Naive thymus-derived CD4-positive, alpha-beta T cell (primary cell): Measurements from ENCODE around the gene SPAG6. TPM values are rescaled to one million over a fixed set of nuclear protein-coding genes. Genes with fewer than 3 reads are reported as not detected.

Source experiments
- ATAC-seq: fragments of 150-1000 bp; cut with Tn5 transposase; 2 replicates; pipeline ENCODE4 v1.10.0; 2021; ENCODE audit warnings: mild to moderate bottlenecking, moderate library complexity
- CTCF ChIA-PET: fragments of 350-600 bp; sonication (Branson Sonifier 250); formaldehyde crosslinking; loops from one replicate; lab custom pipeline; 2021; ENCODE audit warnings: antibody characterized with exemption; lab: Charles Lee
- POLR2A ChIA-PET: fragments of 350-600 bp; sonication (Branson Sonifier 250); formaldehyde crosslinking; loops from one replicate; lab custom pipeline; 2021; ENCODE audit warnings: antibody characterized with exemption, inconsistent platforms; lab: Charles Lee
- DNase-seq, 9 donors: peaks; one replicate each; pipeline versions ENCODE4 v3.0.0 to v3.0.0-alpha.2; 2020 to 2022; ENCODE audit warnings: mixed read lengths in 1 of 9
- H3K27ac ChIP-seq: one replicate; pipeline ENCODE4 v1.7.0; 2013; ENCODE audit warnings: mild to moderate bottlenecking, low read depth, low read length, moderate library complexity
- H3K27me3 ChIP-seq, 2 donors: one replicate each; pipeline ENCODE4 v1.7.0; 2013; ENCODE audit warnings: low read length in 2 of 2, mild to moderate bottlenecking in 2 of 2, moderate library complexity in 2 of 2; ENCODE audit not compliant: control insufficient read depth in 2 of 2, insufficient read depth in 2 of 2
- H3K36me3 ChIP-seq, 3 experiments: 1 replicate in 2 of 3; 2 replicates in 1 of 3; pipeline ENCODE4 v1.7.0; 2013; ENCODE audit warnings: low read length in 3 of 3, mild to moderate bottlenecking in 3 of 3, moderate library complexity in 1 of 3; ENCODE audit not compliant: insufficient read depth in 3 of 3, control insufficient read depth in 2 of 3
- H3K4me1 ChIP-seq, 2 donors: one replicate each; pipeline ENCODE4 v1.7.0; 2013; ENCODE audit warnings: low read length in 2 of 2, mild to moderate bottlenecking in 2 of 2, moderate library complexity in 1 of 2; ENCODE audit not compliant: control insufficient read depth in 2 of 2, insufficient read depth in 2 of 2
- H3K4me3 ChIP-seq: 2 replicates; pipeline ENCODE4 v1.7.0; 2013; ENCODE audit warnings: mild to moderate bottlenecking, low read length
- H3K9me3 ChIP-seq, 3 experiments: 1 replicate in 2 of 3; 2 replicates in 1 of 3; pipeline ENCODE4 v1.7.0; 2013; ENCODE audit warnings: low read length in 3 of 3; ENCODE audit not compliant: control insufficient read depth in 2 of 3
- H3K27ac Mint-ChIP-seq, 9 donors: one replicate each; pipeline ENCODE4 v1.8.0; 2020 to 2022; ENCODE audit warnings: mixed read lengths in 9 of 9, mild to moderate bottlenecking in 8 of 9, moderate library complexity in 5 of 9, inconsistent platforms in 2 of 9
- H3K27me3 Mint-ChIP-seq, 5 donors: one replicate each; pipeline ENCODE4 v1.8.0; 2021 to 2022; ENCODE audit warnings: mixed read lengths in 5 of 5, mild to moderate bottlenecking in 1 of 5
- H3K36me3 Mint-ChIP-seq, 5 donors: one replicate each; pipeline ENCODE4 v1.8.0; 2020 to 2022; ENCODE audit warnings: mixed read lengths in 5 of 5, mild to moderate bottlenecking in 3 of 5, inconsistent platforms in 1 of 5
- H3K4me1 Mint-ChIP-seq, 7 donors: one replicate each; pipeline ENCODE4 v1.8.0; 2020 to 2022; ENCODE audit warnings: mixed read lengths in 7 of 7, mild to moderate bottlenecking in 3 of 7, inconsistent platforms in 1 of 7
- H3K4me3 Mint-ChIP-seq, 10 donors: one replicate each; pipeline ENCODE4 v1.8.0; 2020 to 2022; ENCODE audit warnings: mild to moderate bottlenecking in 10 of 10, mixed read lengths in 10 of 10, moderate library complexity in 6 of 10, inconsistent platforms in 2 of 10
- H3K9me3 Mint-ChIP-seq, 11 donors: one replicate each; pipeline ENCODE4 v1.8.0; 2020 to 2022; ENCODE audit warnings: mixed read lengths in 11 of 11, mild to moderate bottlenecking in 4 of 11, inconsistent platforms in 1 of 11, moderate library complexity in 1 of 11
- intact Hi-C, 2 donors: fragments of 100-400 bp; cut with micrococcal nuclease; formaldehyde crosslinking; loops; one replicate each; pipeline ENCODE4 v1.15.1; 2023
- polyA plus RNA-seq, 2 donors: library from polyadenylated mRNA; unstranded; fragments of 300-500 nt; fragmentation: Illumina TruSeq; gene quantifications; one replicate each; pipeline ENCODE4 v1.2.3, GENCODE V29; 2021
- total RNA-seq, 6 experiments: library from RNA in 5 of 6; stranded (reverse) in 5 of 6; gene quantifications; 1 replicate in 5 of 6; 2 replicates in 1 of 6; pipeline ENCODE4 v1.2.3 and lab custom pipeline; 2021 to 2026

Gene SPAG6
- total and polyA plus RNA-seq, 7 experiments from 2014 or later = 0.46 to 0.93 TPM; not detected in 5

DNA sequence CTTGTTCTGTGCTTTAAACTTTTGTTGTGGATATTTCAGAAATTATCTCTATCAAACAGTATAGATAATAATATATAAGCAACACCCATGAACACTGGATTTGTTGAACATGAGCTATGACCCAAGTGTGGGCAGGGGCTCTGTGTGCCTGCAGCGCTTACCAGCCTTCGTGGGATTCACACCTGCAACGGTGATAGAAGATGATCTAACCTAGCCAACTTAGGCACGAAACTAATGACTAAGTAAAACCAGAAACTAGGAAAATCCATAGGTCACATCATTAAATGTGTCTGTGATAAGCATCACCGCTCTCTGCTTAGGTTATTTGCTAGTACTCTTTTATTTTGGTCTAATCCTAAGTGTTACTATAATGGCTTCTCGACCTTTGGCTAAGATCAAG lies 18.0 kb downstream of the SPAG6 start:
- POLR2A ChIA-PET = interaction anchor here (1.0 kb wide), 1 partner anchor 21 kb away, joined by 4 read pairs; no protein-coding TSS in a partner anchor
- peaks cover 0 to 13% (median 5%) of the 10 kb centered on the region in 5 donors for H3K27me3 Mint-ChIP-seq

DNA sequence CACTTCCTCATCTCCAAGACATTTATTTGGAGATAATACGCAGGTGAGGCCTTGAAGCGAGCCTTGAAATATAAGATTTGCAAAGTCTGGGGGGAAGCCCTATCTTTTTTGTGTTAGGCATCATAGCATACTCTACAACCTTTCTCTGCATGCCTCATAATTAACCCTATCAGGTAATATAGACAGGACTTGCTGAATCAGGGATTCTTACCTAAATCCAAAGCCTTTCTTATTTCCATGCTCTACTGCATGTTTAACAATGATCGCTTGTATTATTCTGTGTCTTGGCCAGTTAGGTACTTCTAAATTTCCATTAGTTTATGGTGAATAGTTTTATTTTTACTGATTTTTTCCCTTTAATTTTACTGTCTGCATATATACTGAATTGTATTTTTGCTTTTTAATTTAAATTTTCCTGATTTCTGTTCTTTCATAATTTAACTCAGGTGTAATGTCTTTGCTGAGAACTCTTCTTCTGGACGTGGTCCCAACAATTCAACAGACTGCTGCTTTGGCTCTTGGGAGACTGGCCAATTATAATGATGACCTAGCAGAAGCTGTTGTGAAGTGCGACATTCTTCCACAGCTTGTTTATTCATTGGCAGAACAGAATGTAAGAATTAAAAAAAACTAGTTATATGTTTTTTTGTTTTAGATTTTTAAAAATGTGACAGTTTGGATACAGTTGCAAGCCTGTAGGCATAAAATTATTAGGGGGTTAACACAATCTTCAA lies 19.3 kb downstream of the SPAG6 start:
- ChIA-PET CTCF (no interaction called here), POLR2A (interaction anchor here (1.0 to 1.4 kb wide), 2 partner anchors 12 to 72 kb away, joined by 3 to 5 read pairs; no protein-coding TSS in a partner anchor)
- Mint-ChIP-seq H3K27me3 (peaks cover 0 to 13% (median 5%) of the 10 kb centered on the region in 5 donors), H3K9me3 (peaks cover 0 to 5% (median 0%) of the 10 kb centered on the region in 11 donors), H3K36me3 (peaks cover 0 to 1% (median 0%) of the 10 kb centered on the region in 5 donors), H3K4me3 (no peak overlapping the region), H3K27ac (no peak overlapping the region), H3K4me1 (peaks cover 0 to 27% (median 0%) of the 10 kb centered on the region in 7 donors)
- no peak for DNase-seq
- Histone ChIP-seq H3K27me3 (no peaks in the 10 kb centered on the region), H3K36me3 (no peaks in the 10 kb centered on the region), H3K27ac (no peak overlapping the region), H3K9me3 (no peaks in the 10 kb centered on the region), H3K4me3 (no peak overlapping the region), H3K4me1 (no peaks in the 10 kb centered on the region)
- intact Hi-C loops = no loop called here
- no peak for ATAC-seq

More for the DNA sequence above, 18.0 kb downstream of the SPAG6 start:
- Histone ChIP-seq H3K27me3 (no peaks in the 10 kb centered on the region), H3K27ac (no peak overlapping the region), H3K4me1 (no peaks in the 10 kb centered on the region), H3K9me3 (no peaks in the 10 kb centered on the region), H3K4me3 (no peak overlapping the region), H3K36me3 (no peaks in the 10 kb centered on the region)
- Mint-ChIP-seq H3K4me3 (no peak overlapping the region), H3K36me3 (peaks cover 0 to 1% (median 0%) of the 10 kb centered on the region in 5 donors), H3K27ac (no peak overlapping the region), H3K9me3 (peaks cover 0 to 2% (median 0%) of the 10 kb centered on the region in 11 donors), H3K4me1 (peaks cover 0 to 18% (median 0%) of the 10 kb centered on the region in 7 donors)
- intact Hi-C loops = no loop called here
- DNase-seq = no peak
- no peak for ATAC-seq
- CTCF ChIA-PET = no interaction called here

DNA sequence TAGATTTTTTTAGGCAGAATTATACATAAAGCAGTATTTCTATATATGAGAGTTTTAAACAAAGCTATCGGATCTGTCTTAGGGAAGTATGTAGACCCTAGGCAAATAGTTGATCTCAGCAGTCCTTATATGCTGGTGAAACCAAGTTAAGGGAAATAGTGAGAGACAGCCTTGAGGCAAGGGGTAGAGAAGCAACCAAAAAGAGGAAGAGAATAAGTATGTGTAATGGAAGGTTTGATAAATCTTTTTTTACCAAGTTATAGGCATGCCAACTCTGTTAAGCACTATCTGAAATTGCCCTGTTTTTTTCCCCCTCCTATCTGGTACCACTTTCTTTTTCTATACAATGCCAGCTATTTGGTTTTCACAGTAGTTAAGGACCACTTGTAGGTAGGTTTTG lies 19.9 kb downstream of the SPAG6 start:
- Mint-ChIP-seq H3K27ac (no peak overlapping the region), H3K36me3 (peaks cover 0 to 1% (median 0%) of the 10 kb centered on the region in 5 donors), H3K27me3 (peaks cover 0 to 13% (median 1%) of the 10 kb centered on the region in 5 donors), H3K4me3 (no peak overlapping the region), H3K4me1 (peaks cover 0 to 31% (median 3%) of the 10 kb centered on the region in 7 donors), H3K9me3 (peaks cover 0 to 5% (median 0%) of the 10 kb centered on the region in 11 donors)
- ATAC-seq (peak; percentile 36), DNase-seq (no peak)
- Histone ChIP-seq H3K27me3 (no peaks in the 10 kb centered on the region), H3K9me3 (no peaks in the 10 kb centered on the region), H3K4me1 (no peaks in the 10 kb centered on the region), H3K27ac (no peak overlapping the region), H3K36me3 (no peaks in the 10 kb centered on the region), H3K4me3 (no peak overlapping the region)
- ChIA-PET CTCF (interaction anchor here (0.6 kb wide), 1 partner anchor 1207 kb away, joined by 3 read pairs; no protein-coding TSS in a partner anchor), POLR2A (interaction anchor here (0.6 to 1.4 kb wide), 3 partner anchors 12 to 112 kb away, joined by 3 to 5 read pairs (median 3); no protein-coding TSS in a partner anchor)
- intact Hi-C loops = no loop called here

DNA sequence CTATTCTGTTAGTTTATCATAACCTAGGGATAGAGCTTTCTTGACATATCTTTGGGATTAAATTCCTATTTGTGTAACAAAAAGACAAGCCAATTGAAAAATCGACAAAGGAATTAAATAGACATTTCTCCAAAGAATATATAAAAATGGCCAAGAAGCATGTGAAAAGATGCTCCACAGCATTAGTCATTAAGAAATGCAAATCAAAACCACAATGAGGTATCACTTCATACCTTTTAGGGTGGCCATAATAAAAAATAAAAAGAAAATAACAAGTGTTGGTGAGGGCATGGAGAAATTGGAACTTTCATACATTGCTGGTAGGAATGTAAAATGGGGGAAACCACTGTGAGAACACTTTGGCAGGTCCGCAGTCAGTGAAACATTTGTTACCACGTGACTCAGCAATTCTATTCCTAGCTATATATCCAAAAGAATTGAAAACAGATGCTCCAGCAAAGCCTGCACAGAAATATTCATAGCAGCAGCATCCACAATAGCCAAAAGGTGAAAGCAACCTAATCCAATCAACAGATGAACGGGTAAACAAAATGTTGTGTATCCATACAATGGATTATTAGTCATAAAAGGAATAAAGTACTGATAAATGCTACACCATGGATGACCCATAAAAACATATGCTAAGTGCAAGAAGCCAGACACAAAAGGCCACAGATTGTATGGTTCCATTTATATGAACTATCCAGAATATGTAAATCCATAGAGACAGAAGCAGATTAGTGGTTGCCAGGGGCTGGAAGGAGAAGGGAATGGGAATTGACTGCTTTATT lies 20.5 kb downstream of the SPAG6 start:
- intact Hi-C loops = no loop called here
- no peak overlapping the region for H3K27ac Mint-ChIP-seq
- Histone ChIP-seq H3K27ac (no peak overlapping the region), H3K27me3 (no peaks in the 10 kb centered on the region), H3K36me3 (no peaks in the 10 kb centered on the region), H3K4me1 (no peaks in the 10 kb centered on the region), H3K4me3 (no peak overlapping the region), H3K9me3 (no peaks in the 10 kb centered on the region)
- H3K4me1 Mint-ChIP-seq = peaks cover 0 to 32% (median 7%) of the 10 kb centered on the region in 7 donors
- H3K9me3 Mint-ChIP-seq = peaks cover 0 to 5% (median 0%) of the 10 kb centered on the region in 11 donors
- no peak for ATAC-seq
- no peak overlapping the region for H3K4me3 Mint-ChIP-seq
- peaks cover 0 to 13% (median 0%) of the 10 kb centered on the region in 5 donors for H3K27me3 Mint-ChIP-seq
- CTCF ChIA-PET = interaction anchor here (0.6 kb wide), 1 partner anchor 1207 kb away, joined by 3 read pairs; no protein-coding TSS in a partner anchor
- no peak for DNase-seq
- H3K36me3 Mint-ChIP-seq = peaks cover 0 to 1% (median 0%) of the 10 kb centered on the region in 5 donors
- POLR2A ChIA-PET = interaction anchor here (0.6 to 1.4 kb wide), 3 partner anchors 11 to 112 kb away, joined by 3 to 5 read pairs (median 3); no protein-coding TSS in a partner anchor

DNA sequence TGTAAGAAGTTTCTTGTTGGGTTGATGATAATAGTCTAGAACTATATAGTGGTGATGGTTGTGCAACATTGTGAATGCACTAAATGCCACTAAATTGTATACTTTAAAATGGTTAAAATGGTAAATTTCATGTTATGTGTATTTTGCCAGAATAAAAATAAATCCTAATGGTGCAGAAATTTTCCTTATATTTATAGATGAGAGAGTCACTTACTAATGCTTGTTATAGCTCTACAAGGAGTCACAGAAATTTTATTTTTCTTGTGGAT lies 21.1 kb downstream of the SPAG6 start:
- Mint-ChIP-seq H3K4me3 (no peak overlapping the region), H3K27me3 (peaks cover 0 to 13% (median 0%) of the 10 kb centered on the region in 5 donors), H3K4me1 (peaks cover 0 to 32% (median 7%) of the 10 kb centered on the region in 7 donors), H3K36me3 (peaks cover 0 to 1% (median 0%) of the 10 kb centered on the region in 5 donors), H3K9me3 (peaks cover 0 to 5% (median 0%) of the 10 kb centered on the region in 11 donors), H3K27ac (no peak overlapping the region)
- no peak for DNase-seq
- ChIA-PET CTCF (no interaction called here), POLR2A (no interaction called here)
- intact Hi-C loops = no loop called here
- H3K9me3 ChIP-seq = no peaks in the 10 kb centered on the region
- ATAC-seq = no peak
- H3K27ac ChIP-seq = no peak overlapping the region
- H3K4me1 ChIP-seq = no peaks in the 10 kb centered on the region
- H3K27me3 ChIP-seq = no peaks in the 10 kb centered on the region
- H3K4me3 ChIP-seq = no peak overlapping the region
- no peaks in the 10 kb centered on the region for H3K36me3 ChIP-seq

DNA sequence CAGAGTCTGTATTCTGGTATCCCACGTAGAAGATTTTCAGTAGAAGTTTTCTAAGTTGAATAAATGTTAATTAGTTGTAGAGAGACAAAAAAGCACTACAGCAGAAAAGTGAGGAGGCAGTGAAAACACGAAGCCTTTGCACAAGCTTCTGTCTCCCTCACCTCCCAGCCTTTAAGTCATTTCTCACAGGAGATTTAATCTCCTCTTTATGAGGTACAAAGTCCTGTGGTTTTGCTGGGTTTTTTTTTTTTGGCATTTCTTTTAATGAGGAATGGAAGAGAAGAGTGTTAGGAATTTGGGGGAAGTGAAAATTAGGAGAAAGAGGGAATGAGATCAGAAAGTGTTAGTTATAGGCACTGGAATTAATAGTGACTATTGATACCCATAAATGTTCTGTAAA lies 21.5 kb downstream of the SPAG6 start:
- intact Hi-C loops = no loop called here
- H3K36me3 ChIP-seq = no peaks in the 10 kb centered on the region
- no peaks in the 10 kb centered on the region for H3K27me3 ChIP-seq
- no peaks in the 10 kb centered on the region for H3K9me3 ChIP-seq
- POLR2A ChIA-PET = no interaction called here
- peaks cover 0 to 5% (median 0%) of the 10 kb centered on the region in 11 donors for H3K9me3 Mint-ChIP-seq
- H3K4me3 Mint-ChIP-seq = peak overlapping the region in 1 of 10 donors; percentile 10
- CTCF ChIA-PET = no interaction called here
- peaks cover 0 to 1% (median 0%) of the 10 kb centered on the region in 5 donors for H3K36me3 Mint-ChIP-seq
- ATAC-seq (no peak), DNase-seq (no peak)
- H3K27ac ChIP-seq = no peak overlapping the region
- H3K27me3 Mint-ChIP-seq = peaks cover 0 to 13% (median 0%) of the 10 kb centered on the region in 5 donors
- peak overlapping the region in 1 of 9 donors; percentile 26 for H3K27ac Mint-ChIP-seq
- H3K4me1 Mint-ChIP-seq = peaks cover 0 to 32% (median 7%) of the 10 kb centered on the region in 7 donors
- no peaks in the 10 kb centered on the region for H3K4me1 ChIP-seq
- no peak overlapping the region for H3K4me3 ChIP-seq
